Activated CD4-positive, CD25-positive, alpha-beta regulatory T cell (primary cell): ENCODE results near the gene MCFD2.

Experiments used
- DNase-seq, 4 experiments: peaks; one replicate each; lab custom pipeline; 2025; lab: John Stamatoyannopoulos, UW

MCFD2 gene

DNA sequence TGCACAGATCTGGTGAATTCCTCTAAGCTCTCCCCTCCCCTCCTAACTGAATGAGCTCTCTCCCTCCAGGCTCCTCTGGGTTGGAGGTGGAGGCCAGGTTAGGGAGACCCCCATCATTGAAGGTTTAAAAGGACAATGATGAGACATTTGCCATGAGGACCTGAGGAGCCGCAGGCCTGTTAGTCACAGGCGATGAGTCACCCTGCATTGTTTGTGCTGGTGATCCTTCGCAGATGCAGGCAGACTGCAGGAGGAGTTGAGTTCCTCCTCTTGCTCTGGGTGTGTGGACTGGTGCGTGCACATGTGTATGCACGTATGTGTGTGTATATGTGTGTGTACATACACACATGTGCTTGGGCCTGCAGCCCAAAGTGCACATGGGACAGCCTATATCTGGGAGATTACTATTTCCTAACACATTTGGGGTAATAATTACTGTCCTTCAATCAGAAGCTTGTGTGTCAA is 42.0 kb downstream of the MCFD2 start:
- no peak for DNase-seq

GRCh38 chr2:46872902-46873603 is 42.6 kb downstream of the MCFD2 start:
- no peak for DNase-seq

DNA sequence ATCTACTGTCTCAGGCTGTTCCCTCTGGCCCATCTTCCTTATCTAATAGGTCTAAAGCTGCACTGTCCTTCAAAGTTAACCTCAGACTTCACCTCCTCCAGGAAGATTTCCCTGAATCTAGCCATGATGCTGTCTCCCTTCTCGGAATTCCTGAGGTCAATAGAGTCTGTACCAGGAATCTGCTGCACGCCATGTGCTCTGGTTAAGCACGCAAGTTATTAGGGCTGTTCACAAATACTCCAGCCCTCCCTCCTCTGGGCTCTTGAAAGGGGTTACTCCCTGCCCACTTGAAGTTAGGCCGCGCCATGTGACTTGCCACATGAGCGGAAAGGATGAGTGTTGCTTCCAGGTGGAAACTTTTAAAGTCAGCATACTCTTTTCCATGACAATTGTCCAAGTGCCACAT is 43.6 kb downstream of the MCFD2 start:
- DNase-seq, result no peak

GRCh38 chr2:46870051-46870839 is 45.4 kb downstream of the MCFD2 start:
- DNase-seq, result no peak

GRCh38 chr2:46869621-46870020 is 46.0 kb downstream of the MCFD2 start:
- no peak for DNase-seq

DNA sequence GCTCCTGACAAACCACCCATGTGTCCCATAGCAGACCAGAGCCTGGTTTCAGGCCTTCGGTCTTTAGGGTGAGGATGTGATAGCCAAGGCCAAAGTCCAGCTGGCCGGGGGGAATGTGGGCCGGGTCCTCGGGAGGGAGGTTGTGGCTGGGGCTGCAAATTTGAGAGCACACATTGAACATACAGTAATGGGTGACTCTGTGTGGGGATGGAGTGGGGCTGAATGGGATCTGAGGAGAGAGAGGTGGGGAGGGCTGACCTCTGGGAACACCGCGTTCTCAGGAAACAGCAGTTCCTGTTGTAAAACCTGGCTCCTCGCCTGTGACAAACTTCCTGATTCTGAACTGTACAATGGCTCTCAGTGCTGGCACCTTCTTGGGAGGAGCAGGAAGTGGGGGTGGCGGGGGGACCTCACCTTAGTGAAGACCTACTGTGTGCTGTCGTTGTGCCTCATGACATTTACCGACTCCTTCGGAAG is 48.8 kb downstream of the MCFD2 start:
- no peak for DNase-seq

GRCh38 chr2:46865181-46865970 is 50.2 kb downstream of the MCFD2 start:
- no peak for DNase-seq

- DNase-seq, result no peak
These were observed 51.7 kb downstream of the MCFD2 start for GRCh38 chr2:46863882-46864281.

GRCh38 chr2:46862514-46862913 is 53.1 kb downstream of the MCFD2 start:
- DNase-seq, result no peak

GRCh38 chr2:46861916-46862315 is 53.7 kb downstream of the MCFD2 start:
- no peak for DNase-seq

GRCh38 chr2:46859482-46859881 is 56.1 kb downstream of the MCFD2 start:
- DNase-seq, result no peak

GRCh38 chr2:46858702-46859090 is 56.9 kb downstream of the MCFD2 start:
- DNase-seq, result no peak

GRCh38 chr2:46857871-46858701 is 57.5 kb downstream of the MCFD2 start:
- no peak for DNase-seq

DNA sequence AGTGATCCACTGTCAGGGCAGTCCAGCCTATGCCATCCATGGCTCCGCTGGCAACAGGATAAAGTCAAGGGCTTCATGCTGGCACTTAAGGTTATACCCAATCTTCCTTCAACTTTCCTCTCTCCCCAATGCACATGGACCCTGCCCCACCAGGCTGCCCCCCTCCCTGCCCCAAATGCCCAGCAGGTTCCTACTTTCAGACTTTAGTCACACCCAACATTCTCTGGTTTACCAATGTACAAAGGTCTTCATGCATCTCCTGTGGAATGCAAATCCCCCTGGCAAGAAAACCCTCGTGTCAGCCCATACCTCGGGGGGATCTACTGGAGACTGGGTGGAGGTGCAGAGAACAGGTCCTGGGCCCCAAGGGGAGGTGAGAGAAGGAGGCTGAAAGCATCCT is 59.3 kb downstream of the MCFD2 start:
- no peak for DNase-seq

GRCh38 chr2:46855805-46856204 is 59.8 kb downstream of the MCFD2 start:
- no peak for DNase-seq

DNA sequence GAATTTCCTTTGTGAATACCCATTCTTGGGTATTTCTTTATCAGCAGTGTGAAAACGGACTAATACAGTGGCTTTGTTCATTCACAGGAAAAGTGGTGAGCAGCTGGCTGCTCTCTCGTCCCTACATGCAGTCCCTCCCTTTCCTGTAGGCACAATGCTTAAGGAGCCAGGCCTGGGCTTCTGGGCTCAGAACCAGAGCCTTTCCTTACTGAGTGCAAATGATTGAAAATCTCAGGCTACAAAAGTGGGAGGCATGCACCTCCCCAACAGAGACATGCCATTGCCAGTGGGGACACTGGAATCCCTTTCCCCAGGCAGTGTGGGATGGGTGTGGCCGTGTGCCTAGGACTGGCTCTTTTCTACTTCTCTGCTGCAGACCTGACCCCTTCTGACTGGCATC is 61.3 kb downstream of the MCFD2 start:
- no peak for DNase-seq

GRCh38 chr2:46852598-46852997 is 63.0 kb downstream of the MCFD2 start:
- DNase-seq, result no peak

DNA sequence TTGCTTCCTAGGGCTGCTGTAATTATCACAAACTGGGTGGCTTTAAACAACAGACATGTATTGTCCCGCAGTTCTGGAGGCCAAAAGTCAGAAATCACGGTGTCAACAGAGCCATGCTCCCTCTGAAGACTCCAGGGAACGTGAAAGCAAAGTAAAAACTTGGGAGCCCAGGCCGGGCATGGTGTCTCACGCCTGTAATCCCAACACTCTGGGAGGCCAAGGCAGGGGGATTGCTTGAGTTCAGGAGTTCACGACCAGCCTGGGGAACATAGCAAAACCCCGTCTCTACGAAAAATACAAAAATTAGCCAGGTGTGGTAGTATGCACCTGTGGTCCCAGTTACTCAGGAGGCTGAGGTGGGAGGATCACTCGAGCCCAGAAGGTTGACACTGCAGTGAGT is 63.5 kb downstream of the MCFD2 start:
- no peak for DNase-seq
